Upper lobe of left lung (tissue), 6 donors: ENCODE measurements around the gene HES4. TPM values are rescaled to one million over a fixed set of nuclear protein-coding genes. Genes with fewer than 3 reads are reported as not detected.
"Not testable (repeated sequence)": the region's sequence is repeated elsewhere in the genome, so short reads cannot be mapped to it uniquely, and the experiment has no call there.

ENCODE experiments used
- ATAC-seq, 2 donors: fragments of 200-7000 bp; cut with Tn5 transposase; one replicate each; pipeline ENCODE4 v1.9.1; 2022; ENCODE audit warnings: mild to moderate bottlenecking in 2 of 2, moderate library complexity in 2 of 2; ENCODE audit not compliant: low FRiP score in 2 of 2
- DNase-seq, 2 donors: peaks; one replicate each; pipeline ENCODE4 v3.0.0-alpha.2; 2019 to 2020
- H3K27ac ChIP-seq, 4 donors: fragments of 200-600 bp; sonication (generic); one replicate each; pipeline ENCODE4 v1.5.1; 2016 to 2019
- H3K27me3 ChIP-seq, 4 donors: fragments of 200-600 bp; sonication (generic); one replicate each; pipeline ENCODE4 v1.5.1; 2017 to 2019
- H3K36me3 ChIP-seq, 4 donors: fragments of 200-600 bp; sonication (generic); one replicate each; pipeline ENCODE4 v1.5.1; 2016 to 2019
- H3K4me1 ChIP-seq, 4 donors: fragments of 200-600 bp; sonication (generic); one replicate each; pipeline ENCODE4 v1.5.1; 2018 to 2019
- H3K4me3 ChIP-seq, 4 donors: fragments of 200-600 bp; sonication (generic); one replicate each; pipeline ENCODE4 v1.5.1; 2017 to 2019; ENCODE audit warnings: mild to moderate bottlenecking in 2 of 4, moderate library complexity in 1 of 4
- H3K9me3 ChIP-seq, 4 donors: fragments of 200-600 bp; sonication (generic); one replicate each; pipeline ENCODE4 v1.5.1; 2018 to 2019
- CTCF ChIP-seq, 6 experiments: fragments of 450-650 bp in 4 of 6; fragments of 200-600 bp in 2 of 6; sonication (generic) in 2 of 6; IDR thresholded peaks; one replicate each; pipeline ENCODE4 v1.5.1; 2016 to 2019; ENCODE audit warnings: antibody characterized with exemption in 6 of 6
- EP300 ChIP-seq, 4 donors: sonication (generic); formaldehyde crosslinking; IDR thresholded peaks; one replicate each; pipeline ENCODE4 v1.5.1; 2017; ENCODE audit warnings: antibody characterized with exemption in 4 of 4, control low read depth in 2 of 4
- POLR2A ChIP-seq, 4 donors: fragments of 450-650 bp; IDR thresholded peaks; one replicate each; pipeline ENCODE4 v1.5.1; 2016 to 2017; ENCODE audit warnings: antibody characterized with exemption in 4 of 4, mild to moderate bottlenecking in 2 of 4
- POLR2AphosphoS5 ChIP-seq, 2 donors: sonication (generic); formaldehyde crosslinking; IDR thresholded peaks; one replicate each; pipeline ENCODE4 v1.5.1; 2017; ENCODE audit warnings: antibody characterized with exemption in 2 of 2
- WGBS, 2 donors: methylation state at CpG; one replicate each; pipeline ENCODE4 v1.1.5; 2017 to 2018; 5-methylcytosine and 5-hydroxymethylcytosine counted together
- total RNA-seq, 6 donors: library from RNA; depleted of rRNA in 4 of 6; stranded (reverse); fragments of >200 nt in 4 of 6; gene quantifications; one replicate each; pipeline versions ENCODE4 v1.1.0 to v1.2.1, GENCODE V29; 2016 to 2021
- donor health status: DM: no; HTN: no; CAD: no; lungs with moderate emphysema.
- donor health status: DM: no; HTN: yes; CAD: no; lungs with severe emphysema.

HES4 gene
- total RNA-seq, 6 donors from 2014 or later, result 26.5 to 55.0 (median 35.0) TPM

DNA sequence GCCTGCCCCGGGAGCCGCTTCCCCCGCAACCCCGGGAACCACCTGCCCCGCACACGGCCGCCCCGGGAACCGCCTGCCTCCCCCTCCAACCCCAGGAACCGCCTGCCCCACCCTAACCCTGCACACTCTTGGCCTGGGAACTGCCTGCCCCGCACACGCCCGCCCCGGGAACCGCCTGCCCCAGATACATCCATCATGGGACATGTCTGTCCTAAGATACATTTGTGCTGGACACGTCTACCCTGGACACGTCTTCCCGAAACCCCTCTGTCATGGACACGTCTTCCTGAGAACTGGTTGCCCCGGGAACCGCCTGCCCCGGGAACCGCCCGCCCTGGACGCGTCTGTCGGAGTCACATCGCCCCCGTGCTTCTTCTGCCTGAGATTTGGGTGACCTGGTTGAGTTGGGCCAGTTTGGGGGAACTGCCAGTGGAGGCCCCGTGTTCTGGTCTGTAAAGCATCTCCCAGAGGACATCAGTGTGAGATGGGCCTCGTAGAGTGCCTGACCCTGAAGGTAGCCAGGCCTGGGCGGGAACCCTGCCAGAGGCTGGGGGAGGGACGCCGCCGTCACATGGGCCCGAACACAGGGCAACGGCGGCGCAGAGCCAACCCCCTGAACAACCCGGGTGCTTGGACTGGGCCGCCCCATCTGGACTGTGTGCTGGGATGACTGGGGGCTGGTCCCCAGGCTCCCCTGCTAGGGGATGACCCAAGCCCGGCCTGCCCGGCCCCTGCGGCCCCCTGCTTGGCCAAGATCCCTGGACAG, 21.6 kb downstream of the HES4 start:
- no peak overlapping the region for H3K27ac ChIP-seq
- no peak for TF ChIP-seq CTCF (IDR thresholded peaks at IDR 0.05)
- TF ChIP-seq POLR2A (IDR thresholded peaks at IDR 0.05), result no peak
- 85 to 94% methylated on average over 13 to 30 of the region's 44 CpGs for WGBS, 2 donors
- H3K4me1 ChIP-seq, result peaks cover 4 to 9% (median 9%) of the 10 kb centered on the region in 4 donors
- DNase-seq, result no peak
- no peak for ATAC-seq
- H3K4me3 ChIP-seq, result no peak overlapping the region
- H3K27me3 ChIP-seq, result peaks cover 0 to 4% (median 0%) of the 10 kb centered on the region in 4 donors
- H3K36me3 ChIP-seq, result no peaks in the 10 kb centered on the region
- no peaks in the 10 kb centered on the region for H3K9me3 ChIP-seq

DNA sequence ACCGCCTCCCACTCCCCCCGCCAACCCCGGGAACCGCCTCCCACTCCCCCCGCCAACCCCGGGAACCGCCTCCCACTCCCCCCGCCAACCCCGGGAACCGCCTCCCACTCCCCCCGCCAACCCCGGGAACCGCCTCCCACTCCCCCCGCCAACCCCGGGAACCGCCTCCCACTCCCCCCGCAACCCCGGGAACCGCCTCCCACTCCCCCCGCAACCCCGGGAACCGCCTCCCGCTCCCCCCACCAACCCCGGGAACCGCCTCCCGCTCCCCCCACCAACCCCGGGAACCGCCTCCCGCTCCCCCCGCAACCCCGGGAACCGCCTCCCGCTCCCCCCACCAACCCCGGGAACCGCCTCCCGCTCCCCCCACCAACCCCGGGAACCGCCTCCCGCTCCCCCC, 23.1 kb downstream of the HES4 start:
- not testable (repeated sequence) for H3K36me3 ChIP-seq, H3K27me3 ChIP-seq, H3K4me1 ChIP-seq, ATAC-seq, H3K9me3 ChIP-seq, H3K4me3 ChIP-seq, H3K27ac ChIP-seq
- peak in 1 of 2 donors; percentile 84 for DNase-seq
- no CpG with 5 or more reads among the region's 39 CpGs for WGBS, 2 donors

- ATAC-seq, result peak; percentile 47 to 59
- no peak for TF ChIP-seq EP300 (IDR thresholded peaks at IDR 0.05)
- TF ChIP-seq CTCF (IDR thresholded peaks at IDR 0.05), result peak; percentile 38 to 91 (median 74)
- peak overlapping the region in 3 of 4 donors; percentile 15 to 41 (median 39) for H3K4me3 ChIP-seq
- H3K27me3 ChIP-seq, result peaks cover 0 to 13% (median 8%) of the 10 kb centered on the region in 4 donors
- peak; percentile 65 to 91 for DNase-seq
- WGBS, 2 donors, result 5% methylated on average over 7 to 30 of the region's 40 CpGs
- peaks cover 4 to 9% (median 9%) of the 10 kb centered on the region in 4 donors for H3K4me1 ChIP-seq
- no peaks in the 10 kb centered on the region for H3K9me3 ChIP-seq
- H3K36me3 ChIP-seq, result no peaks in the 10 kb centered on the region
- no peak overlapping the region for H3K27ac ChIP-seq
These were observed 23.8 kb downstream of the HES4 start for GRCh38 chr1:975896-976683.

DNA sequence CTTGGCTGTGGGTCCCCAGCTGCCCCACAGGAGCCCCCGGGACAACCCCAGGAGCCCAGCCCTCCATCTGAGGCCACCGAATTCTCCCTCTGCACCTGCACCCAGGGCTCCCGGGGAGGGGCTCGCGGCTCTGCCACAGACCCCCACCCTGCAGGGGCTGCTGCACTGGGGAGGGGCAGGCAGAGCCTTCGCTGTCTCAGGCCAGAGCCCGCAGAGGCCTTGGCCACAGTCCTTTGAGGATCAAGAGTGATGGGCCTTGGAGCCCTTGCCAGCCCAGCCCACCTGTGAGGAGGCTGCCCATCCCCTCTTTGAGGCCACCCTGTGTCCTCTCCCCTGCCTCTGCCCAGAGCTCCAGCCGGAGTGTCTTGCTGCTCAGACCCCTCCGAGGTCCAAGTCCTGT, 24.5 kb downstream of the HES4 start:
- Histone ChIP-seq H3K9me3 (no peaks in the 10 kb centered on the region), H3K27me3 (peaks cover 0 to 20% (median 12%) of the 10 kb centered on the region in 4 donors), H3K4me1 (peaks cover 4 to 9% (median 9%) of the 10 kb centered on the region in 4 donors), H3K4me3 (no peak overlapping the region), H3K36me3 (no peaks in the 10 kb centered on the region), H3K27ac (no peak overlapping the region)
- 50 to 54% methylated on average over 2 to 6 of the region's 9 CpGs for WGBS, 2 donors
- no peak for ATAC-seq
- DNase-seq, result no peak
- TF ChIP-seq EP300 (IDR thresholded peaks at IDR 0.05) (no peak), POLR2AphosphoS5 (IDR thresholded peaks at IDR 0.05) (no peak), POLR2A (IDR thresholded peaks at IDR 0.05) (no peak), CTCF (IDR thresholded peaks at IDR 0.05) (no peak)

DNA sequence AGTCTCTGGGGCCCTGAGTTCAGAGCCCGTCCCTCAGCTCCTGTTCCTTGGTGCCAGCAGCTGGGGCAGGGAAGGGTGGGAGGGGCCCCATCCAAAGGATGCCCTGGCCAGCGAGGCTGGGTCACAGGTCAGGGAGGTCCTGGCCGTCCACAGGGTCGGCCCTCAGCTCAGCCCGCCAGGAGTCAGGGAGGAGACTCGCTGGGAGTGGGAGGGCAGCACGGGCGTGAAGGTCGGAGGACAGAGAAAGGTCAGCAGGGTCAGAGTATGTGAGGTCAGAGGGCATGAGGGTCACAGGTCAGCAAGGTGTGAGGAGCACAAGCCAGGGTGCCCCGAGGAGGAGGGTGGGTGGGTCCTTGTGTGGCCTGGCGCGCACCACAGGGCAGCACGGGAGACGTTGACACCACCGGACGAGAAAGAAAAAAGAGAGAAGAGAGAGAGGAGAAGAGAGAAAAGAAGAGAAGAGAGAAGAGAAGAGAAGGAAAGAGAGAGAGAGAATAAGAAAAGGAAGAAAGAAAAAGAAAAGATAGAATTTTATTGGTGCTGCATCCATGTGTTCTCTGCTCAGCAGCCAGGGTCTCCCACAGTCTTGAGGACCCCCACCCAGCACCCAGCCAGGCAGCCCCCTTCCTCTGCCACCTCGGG, 25.1 kb downstream of the HES4 start:
- DNase-seq (no peak), ATAC-seq (no peak)
- Histone ChIP-seq H3K36me3 (no peaks in the 10 kb centered on the region), H3K27me3 (peaks cover 0 to 25% (median 13%) of the 10 kb centered on the region in 4 donors), H3K27ac (no peak overlapping the region), H3K4me1 (peaks cover 4 to 9% (median 9%) of the 10 kb centered on the region in 4 donors), H3K4me3 (no peak overlapping the region), H3K9me3 (no peaks in the 10 kb centered on the region)
- WGBS, 2 donors, result 69 to 77% methylated on average over 17 of the region's 17 CpGs
- TF ChIP-seq POLR2A (IDR thresholded peaks at IDR 0.05), result no peak
- no peak for TF ChIP-seq CTCF (IDR thresholded peaks at IDR 0.05)
- no peak for TF ChIP-seq EP300 (IDR thresholded peaks at IDR 0.05)
- no peak for TF ChIP-seq POLR2AphosphoS5 (IDR thresholded peaks at IDR 0.05)
